ENCODE data around the gene PPP2R2B. TPM values are rescaled to one million over a fixed set of nuclear protein-coding genes. Genes with fewer than 3 reads are reported as not detected.
A peak's percentile ranks its signal among the peaks of the same experiment; 100 is the strongest.
"Not testable (repeated sequence)": the region's sequence is repeated elsewhere in the genome, so short reads cannot be mapped to it uniquely, and the experiment has no call there.

The PPP2R2B gene
- total RNA-seq, 1 experiment from 2014 or later: 0.04 TPM

DNA sequence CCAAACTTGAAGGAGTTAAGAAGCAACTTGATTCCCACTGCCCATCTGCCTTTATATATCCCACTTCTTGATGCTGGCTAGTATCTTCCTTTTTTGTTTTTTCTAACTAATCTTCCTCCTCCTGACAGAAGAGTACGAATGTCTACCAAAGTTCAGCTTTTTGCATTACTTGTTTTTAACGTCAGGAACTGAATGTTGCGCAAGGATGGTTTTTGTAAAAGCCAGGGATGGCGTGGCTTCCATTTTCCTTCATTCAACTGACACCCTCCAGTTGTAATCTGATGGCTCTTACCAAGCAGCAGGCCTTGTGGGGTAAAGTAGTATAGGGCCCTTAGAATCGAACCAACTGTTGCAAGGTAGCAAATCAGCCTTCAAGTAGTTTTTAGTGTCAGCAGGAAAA lies 291.8 kb downstream of the PPP2R2B start:
- H3K4me1 ChIP-seq: no peaks in the 10 kb centered on the region
- H3K36me3 ChIP-seq: no peaks in the 10 kb centered on the region
- no peak overlapping the region for H3K27ac ChIP-seq
- H3K4me3 ChIP-seq: no peak overlapping the region
- DNase-seq: no peak
- H3K27me3 ChIP-seq: no peaks in the 10 kb centered on the region
- H3K9me3 ChIP-seq (replicated peaks): no peaks in the 10 kb centered on the region

DNA sequence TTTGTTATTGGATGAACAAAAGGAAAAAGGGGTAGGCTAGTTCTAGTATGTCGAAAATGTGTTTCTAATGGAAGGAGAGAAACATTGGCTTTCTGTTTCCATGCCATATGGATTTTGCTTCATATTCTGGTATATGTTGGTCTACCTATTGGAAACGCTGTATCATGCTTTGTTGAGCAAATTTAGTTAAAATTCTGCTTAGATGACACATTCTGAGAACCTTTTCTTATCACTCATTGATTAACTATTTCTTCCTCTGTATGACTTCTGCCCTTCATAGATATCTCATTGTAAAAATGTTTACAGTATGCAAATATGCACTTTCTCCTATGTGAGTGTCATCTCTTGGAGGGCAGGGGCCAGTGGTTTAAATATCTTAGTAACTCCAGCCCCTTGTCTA lies 293.8 kb downstream of the PPP2R2B start:
- Histone ChIP-seq H3K9me3 (replicated peaks) (no peaks in the 10 kb centered on the region), H3K27ac (no peak overlapping the region), H3K36me3 (no peaks in the 10 kb centered on the region), H3K27me3 (no peaks in the 10 kb centered on the region; the same call in 1 of the 2 replicates), H3K4me1 (no peaks in the 10 kb centered on the region), H3K4me3 (no peak overlapping the region)
- DNase-seq: no peak

DNA sequence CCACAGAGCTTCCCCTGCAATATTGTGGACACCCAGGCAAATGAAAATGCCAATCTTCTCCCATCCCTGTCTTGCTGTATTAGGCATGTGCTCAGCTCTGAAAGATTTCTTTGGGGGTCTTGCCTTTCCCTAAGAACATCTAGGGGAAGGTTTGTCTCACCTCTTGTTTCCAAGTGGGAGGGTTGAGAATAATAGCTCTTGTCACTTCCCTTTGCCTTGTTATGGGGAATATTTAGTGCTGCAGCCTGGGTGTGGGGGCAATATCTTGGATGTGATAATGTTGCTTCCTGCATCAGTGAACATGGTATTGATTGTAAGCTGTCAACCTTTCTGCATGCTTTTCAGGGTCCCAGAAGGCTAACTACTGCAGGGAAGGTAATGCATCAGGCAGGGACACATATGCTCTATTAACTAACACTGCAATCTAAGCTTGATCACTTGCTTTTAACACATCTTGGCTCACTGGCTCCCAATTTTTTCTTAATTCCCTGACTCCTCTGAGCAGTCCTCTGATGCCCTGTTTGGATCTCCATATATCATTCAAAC lies 296.4 kb downstream of the PPP2R2B start:
- Histone ChIP-seq H3K36me3 (no peaks in the 10 kb centered on the region), H3K9me3 (replicated peaks) (no peaks in the 10 kb centered on the region), H3K4me3 (no peak overlapping the region), H3K4me1 (no peaks in the 10 kb centered on the region), H3K27me3 (no peaks in the 10 kb centered on the region; the same call in 1 of the 2 replicates), H3K27ac (no peak overlapping the region)
- DNase-seq: no peak

GRCh38 chr5:146580237-146580636 lies 298.3 kb downstream of the PPP2R2B start:
- Histone ChIP-seq H3K4me3 (no peak overlapping the region), H3K36me3 (no peaks in the 10 kb centered on the region), H3K27me3 (no peaks in the 10 kb centered on the region; the same call in 1 of the 2 replicates), H3K9me3 (replicated peaks) (no peaks in the 10 kb centered on the region), H3K27ac (no peak overlapping the region), H3K4me1 (no peaks in the 10 kb centered on the region)
- no peak for DNase-seq

GRCh38 chr5:146574713-146575112 lies 303.8 kb downstream of the PPP2R2B start:
- Histone ChIP-seq H3K27ac (no peak overlapping the region), H3K4me3 (no peak overlapping the region), H3K9me3 (replicated peaks) (no peaks in the 10 kb centered on the region), H3K36me3 (no peaks in the 10 kb centered on the region), H3K4me1 (no peaks in the 10 kb centered on the region), H3K27me3 (no peaks in the 10 kb centered on the region; the same call in 1 of the 2 replicates)
- DNase-seq: no peak

- no peaks in the 10 kb centered on the region for H3K27me3 ChIP-seq
- no peaks in the 10 kb centered on the region for H3K4me1 ChIP-seq
- no peaks in the 10 kb centered on the region for H3K9me3 ChIP-seq (replicated peaks)
- H3K4me3 ChIP-seq: no peak overlapping the region
- H3K27ac ChIP-seq: no peak overlapping the region
- no peaks in the 10 kb centered on the region for H3K36me3 ChIP-seq
- no peak for DNase-seq
These were observed 310.4 kb downstream of the PPP2R2B start for GRCh38 chr5:146568161-146568560.

- Histone ChIP-seq H3K4me3 (no peak overlapping the region), H3K4me1 (no peaks in the 10 kb centered on the region), H3K27me3 (no peaks in the 10 kb centered on the region), H3K27ac (no peak overlapping the region), H3K36me3 (no peaks in the 10 kb centered on the region), H3K9me3 (replicated peaks) (no peaks in the 10 kb centered on the region)
- DNase-seq: peak; percentile 40 to 67
These were observed 312.7 kb downstream of the PPP2R2B start for GRCh38 chr5:146565764-146566367.

DNA sequence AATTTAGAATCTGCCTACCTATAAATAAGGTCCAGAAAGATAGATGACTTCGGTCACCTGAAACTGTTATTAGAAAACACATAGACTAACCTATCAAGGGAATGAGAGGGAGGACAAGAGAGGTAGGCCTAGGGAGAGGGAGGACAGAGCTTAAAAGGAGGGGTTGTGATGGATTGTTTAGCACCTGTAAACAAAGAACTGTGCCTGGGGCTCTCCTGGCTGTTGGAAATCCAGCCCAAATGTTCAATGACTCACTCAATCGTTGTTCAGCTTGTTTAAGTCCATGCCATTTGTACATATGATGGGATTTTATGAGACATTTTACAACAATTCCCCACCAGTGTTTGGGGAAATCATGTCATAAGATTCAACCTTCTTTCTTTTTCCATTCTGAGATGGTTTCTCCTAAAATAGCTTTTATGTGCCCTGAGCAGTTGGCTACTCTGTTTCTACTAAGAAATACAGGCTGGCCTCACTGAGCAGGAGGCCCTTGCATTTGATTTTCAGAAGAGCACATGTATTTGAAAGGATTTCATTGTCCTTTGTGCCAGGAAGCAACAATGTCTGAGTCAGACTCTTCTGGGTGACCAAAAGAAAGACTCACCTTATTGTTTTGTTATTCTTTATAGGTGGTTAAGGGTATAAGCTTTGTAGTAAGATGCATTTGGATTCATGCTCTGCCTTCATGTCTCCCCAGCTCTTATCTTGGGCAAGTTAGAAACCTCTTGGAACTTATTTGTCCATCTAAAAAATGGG lies 314.4 kb downstream of the PPP2R2B start:
- Histone ChIP-seq H3K4me1 (no peaks in the 10 kb centered on the region), H3K36me3 (no peaks in the 10 kb centered on the region), H3K27me3 (no peaks in the 10 kb centered on the region), H3K27ac (no peak overlapping the region), H3K4me3 (no peak overlapping the region), H3K9me3 (replicated peaks) (no peaks in the 10 kb centered on the region)
- DNase-seq: no peak

DNA sequence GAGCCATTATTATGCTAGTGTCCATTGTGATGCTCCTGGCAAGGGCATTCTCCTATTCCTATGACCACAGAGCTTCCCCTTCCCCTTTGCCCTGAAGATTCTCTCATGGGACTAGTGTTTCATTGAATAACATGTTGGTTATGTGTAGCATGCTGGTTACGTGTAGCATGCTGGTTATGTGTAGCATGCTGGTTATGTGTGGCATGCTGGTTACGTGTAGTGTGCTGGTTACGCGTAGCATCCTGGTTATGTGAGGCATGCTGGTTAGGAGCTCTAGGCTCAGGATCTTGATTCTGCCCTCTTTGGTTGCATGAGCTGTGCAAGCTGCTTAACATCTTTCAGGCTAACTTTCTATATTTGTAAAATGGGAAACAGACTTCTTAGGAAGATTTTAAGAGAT lies 316.1 kb downstream of the PPP2R2B start:
- DNase-seq: no peak
- Histone ChIP-seq H3K4me1 (no peaks in the 10 kb centered on the region), H3K27ac (no peak overlapping the region), H3K9me3 (replicated peaks) (no peaks in the 10 kb centered on the region), H3K4me3 (no peak overlapping the region), H3K36me3 (no peaks in the 10 kb centered on the region), H3K27me3 (no peaks in the 10 kb centered on the region)

DNA sequence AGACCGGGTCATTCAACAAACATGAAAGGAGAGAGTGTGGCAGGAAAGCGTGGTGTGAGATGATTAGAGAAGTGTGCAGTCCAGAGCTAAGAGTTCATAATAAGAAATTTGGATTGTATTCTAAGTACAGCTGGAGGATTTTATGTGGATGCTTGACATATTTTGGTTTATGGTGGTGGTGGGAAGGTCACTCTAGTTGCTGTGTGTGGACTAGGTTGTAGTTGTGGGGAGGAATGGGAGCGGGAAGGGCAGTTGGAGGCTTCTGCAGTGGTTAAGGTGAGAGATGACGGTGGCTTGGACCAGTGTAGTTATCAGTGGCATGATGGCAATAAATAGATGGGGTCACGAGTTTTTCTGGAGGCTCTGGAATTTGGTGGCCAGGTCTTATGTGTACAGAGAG lies 316.8 kb downstream of the PPP2R2B start:
- no peak overlapping the region for H3K27ac ChIP-seq
- DNase-seq: no peak

DNA sequence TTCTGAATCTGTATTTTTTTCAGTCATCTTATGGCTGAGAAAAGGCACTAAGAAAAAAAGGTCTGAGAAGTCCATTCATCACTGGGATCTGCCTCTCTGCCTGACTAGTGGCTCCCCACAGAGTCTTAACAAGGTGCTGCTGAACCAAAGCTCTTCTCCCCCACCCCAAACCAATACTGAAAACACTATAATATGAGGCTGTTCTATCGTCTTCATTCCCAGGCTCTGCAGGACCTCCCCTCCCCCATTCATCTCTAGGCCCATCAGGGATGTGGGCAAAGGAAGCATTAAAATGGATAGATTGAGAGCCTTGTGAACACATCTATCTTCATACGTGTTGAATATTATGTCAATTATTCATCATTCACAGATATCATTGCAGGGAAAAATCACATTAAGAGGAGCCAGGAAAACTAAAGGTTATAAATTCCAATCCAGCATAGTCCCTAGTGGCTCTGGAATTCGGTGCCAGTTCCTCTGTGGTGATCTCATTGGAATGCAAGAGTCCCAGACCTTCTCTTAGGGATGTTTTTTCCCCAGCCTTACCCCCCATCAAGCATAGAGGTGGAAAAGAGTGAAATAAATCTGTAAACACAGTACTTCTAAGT lies 318.2 kb downstream of the PPP2R2B start:
- Histone ChIP-seq H3K4me1 (no peaks in the 10 kb centered on the region), H3K9me3 (replicated peaks) (no peaks in the 10 kb centered on the region), H3K27me3 (no peaks in the 10 kb centered on the region), H3K36me3 (no peaks in the 10 kb centered on the region), H3K27ac (no peak overlapping the region), H3K4me3 (no peak overlapping the region)
- DNase-seq: peak in 1 of 2 experiments; percentile 5

More for the DNA sequence above, 316.8 kb downstream of the PPP2R2B start:
- Histone ChIP-seq H3K36me3 (no peaks in the 10 kb centered on the region), H3K9me3 (replicated peaks) (no peaks in the 10 kb centered on the region), H3K4me3 (no peak overlapping the region), H3K27me3 (no peaks in the 10 kb centered on the region), H3K4me1 (no peaks in the 10 kb centered on the region)

DNA sequence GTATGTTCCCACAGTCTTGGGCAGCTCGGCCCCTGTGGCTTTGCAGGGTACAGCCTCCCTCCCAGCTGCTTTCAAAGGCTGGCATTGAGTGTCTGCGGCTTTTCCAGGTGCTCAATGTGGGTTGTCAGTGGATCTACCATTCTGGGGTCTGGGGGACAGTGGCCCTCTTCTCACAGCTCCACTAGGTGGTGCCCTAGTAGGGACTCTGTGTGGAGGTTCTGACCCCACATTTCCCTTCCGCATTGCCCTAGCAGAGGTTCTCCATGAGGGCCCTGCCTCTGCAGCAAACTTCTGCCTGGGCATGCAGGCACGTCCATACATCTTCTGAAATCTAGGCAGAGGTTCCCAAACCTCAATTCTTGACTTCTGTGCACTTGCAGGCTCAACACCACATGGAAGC lies 321.7 kb downstream of the PPP2R2B start:
- H3K9me3 ChIP-seq (replicated peaks); DNase-seq; H3K27me3 ChIP-seq; H3K27ac ChIP-seq; H3K4me3 ChIP-seq; H3K36me3 ChIP-seq; H3K4me1 ChIP-seq: not testable (repeated sequence)

GRCh38 chr5:146553446-146553845 lies 325.1 kb downstream of the PPP2R2B start:
- no peaks in the 10 kb centered on the region for H3K4me1 ChIP-seq
- no peak overlapping the region for H3K27ac ChIP-seq
- H3K9me3 ChIP-seq (replicated peaks): no peaks in the 10 kb centered on the region
- no peak overlapping the region for H3K4me3 ChIP-seq
- H3K27me3 ChIP-seq: no peaks in the 10 kb centered on the region; the same call in 1 of the 2 replicates
- DNase-seq: no peak
- no peaks in the 10 kb centered on the region for H3K36me3 ChIP-seq

DNA sequence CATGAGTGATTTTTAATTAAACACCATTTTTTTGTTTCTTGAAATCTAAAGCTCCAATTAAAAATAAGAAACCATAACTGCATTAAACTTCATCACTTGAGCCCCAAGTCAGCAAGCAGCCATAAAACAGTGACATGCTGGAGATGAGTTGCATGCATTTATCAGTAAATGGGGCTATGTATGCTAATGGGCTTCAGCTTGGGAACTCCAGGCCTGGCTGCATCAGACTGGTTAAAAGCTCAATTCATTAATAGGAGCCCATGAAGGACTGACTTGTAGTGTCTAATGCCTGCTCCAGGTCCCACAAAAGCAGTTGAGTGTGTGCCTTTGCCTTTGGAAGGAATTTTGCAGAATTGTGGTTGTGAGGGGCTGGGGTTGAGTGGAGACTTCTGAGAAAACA lies 328.9 kb downstream of the PPP2R2B start:
- Histone ChIP-seq H3K36me3 (no peaks in the 10 kb centered on the region), H3K4me3 (no peak overlapping the region), H3K27ac (no peak overlapping the region), H3K9me3 (replicated peaks) (0 out of 2 replicates have a peak, but pooled peaks cover 3% of the 10 kb centered on the region), H3K4me1 (no peaks in the 10 kb centered on the region), H3K27me3 (no peaks in the 10 kb centered on the region; the same call in 1 of the 2 replicates)
- no peak for DNase-seq
